H9 (cell line): ENCODE measurements around the gene MRPL55. TPM values are rescaled to one million over a fixed set of nuclear protein-coding genes. Genes with fewer than 3 reads are reported as not detected.

Experiments
- DNase-seq: peaks from one replicate; pipeline ENCODE4 v3.0.0-alpha.2; 2017
- H2AFZ ChIP-seq: one replicate; pipeline ENCODE4 v1.6.1; 2013; ENCODE audit warnings: mild to moderate bottlenecking, low read length, control low read depth, moderate library complexity
- H2AK5ac ChIP-seq: 2 replicates; pipeline ENCODE4 v1.6.1; 2013; ENCODE audit warnings: low read length, control low read depth, mixed read lengths; ENCODE audit not compliant: insufficient read length
- H2BK120ac ChIP-seq: one replicate; pipeline ENCODE4 v1.6.1; 2013; ENCODE audit warnings: low read depth, mild to moderate bottlenecking, low read length, control low read depth, inconsistent platforms; ENCODE audit not compliant: poor library complexity, severe bottlenecking
- H2BK12ac ChIP-seq: 2 replicates; pipeline ENCODE4 v1.6.1; 2013; ENCODE audit warnings: low read length, control low read depth, mixed read lengths, low read depth; ENCODE audit not compliant: insufficient read length
- H2BK15ac ChIP-seq: 2 replicates; pipeline ENCODE4 v1.6.1; 2013; ENCODE audit warnings: low read depth, low read length, control low read depth
- H2BK20ac ChIP-seq: one replicate; pipeline ENCODE4 v1.6.1; 2013; ENCODE audit warnings: low read depth, mild to moderate bottlenecking, low read length, control low read depth, inconsistent platforms; ENCODE audit not compliant: poor library complexity, severe bottlenecking
- H2BK5ac ChIP-seq: 2 replicates; pipeline ENCODE4 v1.6.1; 2013; ENCODE audit warnings: low read length, control low read depth, mixed read lengths; ENCODE audit not compliant: insufficient read length
- H3K14ac ChIP-seq: 2 replicates; pipeline ENCODE4 v1.6.1; 2013; ENCODE audit warnings: low read length, control low read depth; ENCODE audit not compliant: insufficient read depth
- H3K18ac ChIP-seq: 2 replicates; pipeline ENCODE4 v1.6.1; 2013; ENCODE audit warnings: low read depth, mild to moderate bottlenecking, mixed read lengths, low read length, control low read depth; ENCODE audit not compliant: insufficient read length
- H3K23ac ChIP-seq: 2 replicates; pipeline ENCODE4 v1.6.1; 2013; ENCODE audit warnings: low read length, control low read depth, mixed read lengths, low read depth; ENCODE audit not compliant: insufficient read length
- H3K23me2 ChIP-seq: 2 replicates; pipeline ENCODE4 v1.6.1; 2013; ENCODE audit warnings: low read depth, mild to moderate bottlenecking, mixed read lengths, low read length, control low read depth; ENCODE audit not compliant: insufficient read length, poor library complexity, severe bottlenecking
- H3K27ac ChIP-seq: 2 replicates; pipeline ENCODE4 v1.5.1; 2013; ENCODE audit warnings: low read length, control low read depth, mixed read lengths, low read depth; ENCODE audit not compliant: insufficient read length
- H3K27me3 ChIP-seq: 2 replicates; pipeline ENCODE4 v1.6.1; 2013; ENCODE audit warnings: low read length, control low read depth, inconsistent platforms; ENCODE audit not compliant: insufficient read depth
- H3K4ac ChIP-seq: 2 replicates; pipeline ENCODE4 v1.6.1; 2013; ENCODE audit warnings: low read depth, mild to moderate bottlenecking, control low read depth, inconsistent platforms, low read length, moderate library complexity
- H3K4me1 ChIP-seq: 2 replicates; pipeline ENCODE4 v1.6.1; 2013; ENCODE audit warnings: low read length, control low read depth, inconsistent platforms; ENCODE audit not compliant: insufficient read depth
- H3K4me2 ChIP-seq: 2 replicates; pipeline ENCODE4 v1.6.1; 2013; ENCODE audit warnings: low read length, control low read depth, mixed read lengths; ENCODE audit not compliant: insufficient read length, insufficient read depth
- H3K56ac ChIP-seq: 2 replicates; pipeline ENCODE4 v1.6.1; 2013; ENCODE audit warnings: low read depth, mild to moderate bottlenecking, mixed read lengths, low read length, control low read depth; ENCODE audit not compliant: insufficient read length
- H3K79me1 ChIP-seq: 2 replicates; pipeline ENCODE4 v1.6.1; 2013; ENCODE audit warnings: low read depth, mild to moderate bottlenecking, moderate library complexity, low read length, control low read depth, inconsistent platforms; ENCODE audit not compliant: insufficient read depth, poor library complexity, severe bottlenecking
- H3K79me2 ChIP-seq: 2 replicates; pipeline ENCODE4 v1.6.1; 2013; ENCODE audit warnings: low read length, control low read depth, inconsistent platforms; ENCODE audit not compliant: insufficient read depth
- H3K9ac ChIP-seq: 2 replicates; pipeline ENCODE4 v1.6.1; 2013; ENCODE audit warnings: low read length, control low read depth, mixed read lengths; ENCODE audit not compliant: insufficient read length; ENCODE audit errors: extremely low read depth
- H3K9me3 ChIP-seq: one replicate; pipeline ENCODE4 v1.6.1; 2013; ENCODE audit warnings: low read depth, low read length, inconsistent platforms; ENCODE audit not compliant: control insufficient read depth
- H3T11ph ChIP-seq: one replicate; pipeline ENCODE4 v1.6.1; 2013; ENCODE audit warnings: mild to moderate bottlenecking, low read length, control low read depth, inconsistent platforms
- H4K20me1 ChIP-seq: one replicate; pipeline ENCODE4 v1.6.1; 2013; ENCODE audit not compliant: control insufficient read depth, insufficient read length, insufficient read depth
- H4K5ac ChIP-seq: 2 replicates; pipeline ENCODE4 v1.6.1; 2013; ENCODE audit warnings: low read depth, mild to moderate bottlenecking, mixed read lengths, low read length, control low read depth; ENCODE audit not compliant: insufficient read length
- H4K8ac ChIP-seq: replicated peaks from 2 replicates; pipeline ENCODE4 v1.6.1; 2013; ENCODE audit warnings: low read length, control low read depth, mixed read lengths, low read depth; ENCODE audit not compliant: insufficient read length
- H4K91ac ChIP-seq: 2 replicates; pipeline ENCODE4 v1.6.1; 2013; ENCODE audit warnings: low read depth, mild to moderate bottlenecking, moderate library complexity, mixed read lengths, low read length, control low read depth; ENCODE audit not compliant: insufficient read length
- H3K27ac Mint-ChIP-seq, 3 experiments: 2 replicates in 2 of 3; 3 replicates in 1 of 3; pipeline ENCODE4 v1.8.0; 2020 to 2021; ENCODE audit warnings: mixed read lengths in 3 of 3, mild to moderate bottlenecking in 1 of 3, moderate library complexity in 1 of 3
- H3K27me3 Mint-ChIP-seq: 2 replicates; pipeline ENCODE4 v1.8.0; 2021; ENCODE audit warnings: low read depth, mild to moderate bottlenecking, moderate library complexity, mixed read lengths
- H3K36me3 Mint-ChIP-seq, 3 experiments: 2 replicates in 2 of 3; 3 replicates in 1 of 3; pipeline ENCODE4 v1.8.0; 2020 to 2021; ENCODE audit warnings: low read depth in 3 of 3, mixed read lengths in 3 of 3; ENCODE audit not compliant: insufficient read depth in 1 of 3
- H3K4me1 Mint-ChIP-seq, 2 experiments: 2 replicates each; pipeline ENCODE4 v1.8.0; 2020; ENCODE audit warnings: mixed read lengths in 2 of 2
- H3K4me3 Mint-ChIP-seq, 2 experiments: 2 replicates in 1 of 2; 3 replicates in 1 of 2; pipeline ENCODE4 v1.8.0; 2020 to 2021; ENCODE audit warnings: mild to moderate bottlenecking in 2 of 2, mixed read lengths in 2 of 2, moderate library complexity in 1 of 2
- H3K9me3 Mint-ChIP-seq, 2 experiments: 2 replicates in 1 of 2; 3 replicates in 1 of 2; pipeline ENCODE4 v1.8.0; 2020; ENCODE audit warnings: mild to moderate bottlenecking in 2 of 2, mixed read lengths in 2 of 2, moderate library complexity in 1 of 2
- CTCF ChIP-seq: fragments of 200-600 bp; sonication (generic); conservative IDR thresholded peaks from 3 replicates; pipeline ENCODE4 v1.8.0; 2021; ENCODE audit warnings: antibody characterized with exemption, mild to moderate bottlenecking
- WGBS: extraction: QIAGEN DNeasy Blood & Tissue Kit; methylation state at CpG from one replicate; pipeline ENCODE4 v1.1.7; 2013; ENCODE audit warnings: missing lambda C conversion rate, low lambda C conversion rate, mixed read lengths; ENCODE audit not compliant: insufficient read length; ENCODE audit errors: extremely low coverage; 5-methylcytosine and 5-hydroxymethylcytosine counted together
- total RNA-seq: library from RNA; stranded (reverse); gene quantifications from 2 replicates; pipeline ENCODE4 v1.2.1, GENCODE V29; 2021

The MRPL55 gene
- total RNA-seq, 1 experiment from 2014 or later: 62.3 TPM

DNA sequence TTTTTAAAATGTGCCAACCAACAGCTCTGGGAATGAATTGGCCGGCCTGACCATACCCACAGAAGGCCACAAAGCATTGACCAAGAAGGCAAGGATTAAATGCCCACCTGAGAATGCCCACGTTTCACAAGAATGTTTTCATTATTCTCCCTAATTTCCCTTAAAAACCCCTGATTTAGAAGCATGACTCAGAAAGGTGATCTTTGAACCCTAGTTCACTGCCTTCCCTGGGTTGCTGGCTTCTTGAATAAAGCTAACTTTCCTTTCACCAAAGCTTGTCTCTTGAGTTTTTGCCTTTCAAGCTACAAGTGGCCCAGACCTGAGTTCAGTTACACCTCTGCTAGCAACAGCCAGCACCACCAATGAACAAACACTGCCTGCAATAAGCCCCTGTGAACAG lies 14.4 kb upstream of the MRPL55 start:
- no peaks in the 10 kb centered on the region for H3K9me3 ChIP-seq
- H3K4me2 ChIP-seq: no peak overlapping the region
- H3K4me1 ChIP-seq: no peaks in the 10 kb centered on the region
- H3K23ac ChIP-seq: no peak overlapping the region
- H3K23me2 ChIP-seq: no peaks in the 10 kb centered on the region
- no peak overlapping the region for H3K9ac ChIP-seq
- no peak for TF ChIP-seq CTCF
- no peak overlapping the region for H4K8ac ChIP-seq
- Mint-ChIP-seq H3K27me3 (peaks cover 69% of the 10 kb centered on the region), H3K4me3 (no peak overlapping the region), H3K4me1 (0 out of 4 replicates have a peak, but pooled peaks cover 0 to 3% of the 10 kb centered on the region in 2 experiments), H3K9me3 (peaks cover 17 to 20% of the 10 kb centered on the region in 2 experiments), H3K36me3 (no peaks in the 10 kb centered on the region), H3K27ac (no peak overlapping the region)
- no peak overlapping the region for H3T11ph ChIP-seq
- no peaks in the 10 kb centered on the region for H4K20me1 ChIP-seq
- H2BK5ac ChIP-seq: no peak overlapping the region
- H3K79me2 ChIP-seq: no peaks in the 10 kb centered on the region
- H3K27ac ChIP-seq: no peak overlapping the region
- no peak overlapping the region for H2BK15ac ChIP-seq
- WGBS: no CpG with 5 or more reads among the region's 2 CpGs
- H2AK5ac ChIP-seq: no peak overlapping the region
- peaks cover 2% of the 10 kb centered on the region; the same call in 1 of the 2 replicates for H3K27me3 ChIP-seq
- no peak overlapping the region for H3K4ac ChIP-seq
- DNase-seq: no peak
- H4K91ac ChIP-seq: no peak overlapping the region
- no peak overlapping the region for H2AFZ ChIP-seq
- H3K18ac ChIP-seq: no peak overlapping the region
- H2BK120ac ChIP-seq: no peak overlapping the region
- no peak overlapping the region for H2BK20ac ChIP-seq
- no peak overlapping the region for H4K5ac ChIP-seq
- H2BK12ac ChIP-seq: no peak overlapping the region
- no peak overlapping the region for H3K14ac ChIP-seq
- H3K56ac ChIP-seq: no peak overlapping the region
- no peaks in the 10 kb centered on the region for H3K79me1 ChIP-seq
